Erythroblast (primary cell): ENCODE measurements around the gene SLC1A6.

Experiments used
- GATA1 ChIP-seq: IDR thresholded peaks from 2 replicates; pipeline ENCODE4 v1.6.1; 2011; ENCODE audit warnings: low read depth, mild to moderate bottlenecking, control low read depth, low read length, moderate library complexity
- POLR2A ChIP-seq: IDR thresholded peaks from 2 replicates; pipeline ENCODE4 v1.6.1; 2011; ENCODE audit warnings: mild to moderate bottlenecking, low read length

GRCh38 chr19:14950421-14950820, 29.2 kb downstream of the SLC1A6 start:
- TF ChIP-seq POLR2A = no peak
- TF ChIP-seq GATA1 = no peak
